HepG2 (cell line): ENCODE measurements around the gene BARHL2.

Source experiments
- CHD4 ChIP-seq: fragments of 200-600 bp; sonication (generic); IDR thresholded peaks from 2 replicates; pipeline ENCODE4 v1.7.0; 2017; ENCODE audit warnings: mild to moderate bottlenecking, low read length, borderline replicate concordance
- CREM ChIP-seq, 2 experiments: sonication (generic) in 1 of 2; formaldehyde crosslinking in 1 of 2; IDR thresholded peaks; 2 replicates each; pipeline versions ENCODE4 v1.4.0 to v1.6.1; 2016 to 2020; ENCODE audit warnings: antibody characterized with exemption in 1 of 2, mild to moderate bottlenecking in 1 of 2, missing genetic modification reagents in 1 of 2
- EZH2 ChIP-seq: conservative IDR thresholded peaks from 2 replicates; pipeline ENCODE4 v1.6.1; 2012; ENCODE audit warnings: mild to moderate bottlenecking, low read depth, low read length, moderate library complexity
- JUN ChIP-seq: sonication (generic); formaldehyde crosslinking; IDR thresholded peaks from 2 replicates; pipeline ENCODE4 v1.4.0; 2020; ENCODE audit warnings: mild to moderate bottlenecking, missing genetic modification reagents
- PRDM15 ChIP-seq: sonication (generic); formaldehyde crosslinking; IDR thresholded peaks from 2 replicates; pipeline ENCODE4 v1.4.0; 2020; ENCODE audit warnings: missing genetic modification reagents
- PRPF4 ChIP-seq: fragments of 200-400 bp; formaldehyde crosslinking; IDR thresholded peaks from 2 replicates; pipeline ENCODE4 v1.6.1; 2016; ENCODE audit warnings: low read length, low read depth; ENCODE audit not compliant: poor library complexity, severe bottlenecking
- THAP9 ChIP-seq: sonication (generic); formaldehyde crosslinking; IDR thresholded peaks from 2 replicates; pipeline ENCODE4; 2020; ENCODE audit warnings: missing genetic modification reagents, mild to moderate bottlenecking, borderline replicate concordance
- ZFP41 ChIP-seq: sonication (generic); formaldehyde crosslinking; IDR thresholded peaks from 2 replicates; pipeline ENCODE4 v1.4.0; 2020; ENCODE audit warnings: mild to moderate bottlenecking, missing genetic modification reagents, borderline replicate concordance
- ZNF296 ChIP-seq: sonication (generic); formaldehyde crosslinking; conservative IDR thresholded peaks from 2 replicates; pipeline ENCODE4 v1.5.0; 2020; ENCODE audit warnings: mild to moderate bottlenecking, missing genetic modification reagents
- ZNF629 ChIP-seq: sonication (generic); formaldehyde crosslinking; conservative IDR thresholded peaks from 2 replicates; pipeline ENCODE4 v1.5.0; 2020; ENCODE audit warnings: missing genetic modification reagents
- TF ChIP-seq, protein P1 (sequence below): sonication (generic); formaldehyde crosslinking; IDR thresholded peaks from 2 replicates; pipeline ENCODE4 v1.5.0; 2020; ENCODE audit warnings: mild to moderate bottlenecking, missing genetic modification reagents, moderate library complexity
- TF ChIP-seq, protein P2 (sequence below): sonication (generic); formaldehyde crosslinking; conservative IDR thresholded peaks from 2 replicates; pipeline ENCODE4 v1.4.0; 2020; ENCODE audit warnings: missing genetic modification reagents
- TF ChIP-seq, protein P3 (sequence below): sonication (generic); formaldehyde crosslinking; IDR thresholded peaks from 2 replicates; pipeline ENCODE4 v1.8.1; 2023; ENCODE audit warnings: mild to moderate bottlenecking, missing genetic modification reagents

GRCh38 chr1:90724361-90724760 lies 7.3 kb upstream of the BARHL2 start:
- TF ChIP-seq CREM (IDR thresholded peaks at IDR 0.05): no peak
- no peak for TF ChIP-seq CREM (CRISPR knock-in tag; IDR thresholded peaks at IDR 0.05)
- TF ChIP-seq, protein P1, sequence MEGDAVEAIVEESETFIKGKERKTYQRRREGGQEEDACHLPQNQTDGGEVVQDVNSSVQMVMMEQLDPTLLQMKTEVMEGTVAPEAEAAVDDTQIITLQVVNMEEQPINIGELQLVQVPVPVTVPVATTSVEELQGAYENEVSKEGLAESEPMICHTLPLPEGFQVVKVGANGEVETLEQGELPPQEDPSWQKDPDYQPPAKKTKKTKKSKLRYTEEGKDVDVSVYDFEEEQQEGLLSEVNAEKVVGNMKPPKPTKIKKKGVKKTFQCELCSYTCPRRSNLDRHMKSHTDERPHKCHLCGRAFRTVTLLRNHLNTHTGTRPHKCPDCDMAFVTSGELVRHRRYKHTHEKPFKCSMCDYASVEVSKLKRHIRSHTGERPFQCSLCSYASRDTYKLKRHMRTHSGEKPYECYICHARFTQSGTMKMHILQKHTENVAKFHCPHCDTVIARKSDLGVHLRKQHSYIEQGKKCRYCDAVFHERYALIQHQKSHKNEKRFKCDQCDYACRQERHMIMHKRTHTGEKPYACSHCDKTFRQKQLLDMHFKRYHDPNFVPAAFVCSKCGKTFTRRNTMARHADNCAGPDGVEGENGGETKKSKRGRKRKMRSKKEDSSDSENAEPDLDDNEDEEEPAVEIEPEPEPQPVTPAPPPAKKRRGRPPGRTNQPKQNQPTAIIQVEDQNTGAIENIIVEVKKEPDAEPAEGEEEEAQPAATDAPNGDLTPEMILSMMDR (CRISPR knock-in tag): no peak
- no peak for TF ChIP-seq PRDM15 (CRISPR knock-in tag)
- no peak for TF ChIP-seq CHD4
- no peak for TF ChIP-seq ZNF629 (CRISPR knock-in tag)
- TF ChIP-seq PRPF4: no peak
- TF ChIP-seq, protein P2, sequence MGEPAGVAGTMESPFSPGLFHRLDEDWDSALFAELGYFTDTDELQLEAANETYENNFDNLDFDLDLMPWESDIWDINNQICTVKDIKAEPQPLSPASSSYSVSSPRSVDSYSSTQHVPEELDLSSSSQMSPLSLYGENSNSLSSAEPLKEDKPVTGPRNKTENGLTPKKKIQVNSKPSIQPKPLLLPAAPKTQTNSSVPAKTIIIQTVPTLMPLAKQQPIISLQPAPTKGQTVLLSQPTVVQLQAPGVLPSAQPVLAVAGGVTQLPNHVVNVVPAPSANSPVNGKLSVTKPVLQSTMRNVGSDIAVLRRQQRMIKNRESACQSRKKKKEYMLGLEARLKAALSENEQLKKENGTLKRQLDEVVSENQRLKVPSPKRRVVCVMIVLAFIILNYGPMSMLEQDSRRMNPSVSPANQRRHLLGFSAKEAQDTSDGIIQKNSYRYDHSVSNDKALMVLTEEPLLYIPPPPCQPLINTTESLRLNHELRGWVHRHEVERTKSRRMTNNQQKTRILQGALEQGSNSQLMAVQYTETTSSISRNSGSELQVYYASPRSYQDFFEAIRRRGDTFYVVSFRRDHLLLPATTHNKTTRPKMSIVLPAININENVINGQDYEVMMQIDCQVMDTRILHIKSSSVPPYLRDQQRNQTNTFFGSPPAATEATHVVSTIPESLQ (CRISPR knock-in tag): no peak
- TF ChIP-seq ZNF296 (CRISPR knock-in tag): no peak
- TF ChIP-seq THAP9: no peak
- TF ChIP-seq, protein P3, sequence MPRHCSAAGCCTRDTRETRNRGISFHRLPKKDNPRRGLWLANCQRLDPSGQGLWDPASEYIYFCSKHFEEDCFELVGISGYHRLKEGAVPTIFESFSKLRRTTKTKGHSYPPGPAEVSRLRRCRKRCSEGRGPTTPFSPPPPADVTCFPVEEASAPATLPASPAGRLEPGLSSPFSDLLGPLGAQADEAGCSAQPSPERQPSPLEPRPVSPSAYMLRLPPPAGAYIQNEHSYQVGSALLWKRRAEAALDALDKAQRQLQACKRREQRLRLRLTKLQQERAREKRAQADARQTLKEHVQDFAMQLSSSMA (CRISPR knock-in tag): no peak
- TF ChIP-seq EZH2: no peak
- TF ChIP-seq ZFP41 (CRISPR knock-in tag): no peak
- no peak for TF ChIP-seq JUN
